Lower leg skin (tissue), 4 donors: ENCODE measurements around the gene TMA7. TPM values are rescaled to one million over a fixed set of nuclear protein-coding genes. Genes with fewer than 3 reads are reported as not detected.

ENCODE experiments used
- DNase-seq, 2 donors: peaks; one replicate each; pipeline ENCODE4 v3.0.0-alpha.2; 2019; ENCODE audit warnings: low spot score in 2 of 2
- H3K4me3 ChIP-seq: fragments of 200-600 bp; sonication (generic); 2 replicates; pipeline ENCODE4 v1.5.1; 2017; ENCODE audit warnings: mild to moderate bottlenecking, low read depth; ENCODE audit not compliant: poor library complexity, severe bottlenecking
- POLR2A ChIP-seq, 2 donors: fragments of 450-650 bp; IDR thresholded peaks; one replicate each; pipeline ENCODE4 v1.6.1; 2016 to 2017; ENCODE audit warnings: antibody characterized with exemption in 2 of 2, mild to moderate bottlenecking in 1 of 2, moderate library complexity in 1 of 2
- WGBS, 2 donors: methylation state at CpG; one replicate each; pipeline ENCODE4 v1.1.5; 2018; 5-methylcytosine and 5-hydroxymethylcytosine counted together
- intact Hi-C: fragments of 100-400 bp; cut with DNase I; formaldehyde crosslinking; loops from one replicate; pipeline ENCODE4 v1.15.0; 2023; ENCODE audit warnings: low total_unique reads
- total RNA-seq, 4 donors: library from RNA; depleted of rRNA; stranded (reverse); fragments of >200 nt; gene quantifications; one replicate each; pipeline ENCODE4 v1.1.0, GENCODE V29; 2016
- TF ChIP-seq, protein P1 (sequence below), 3 donors: fragments of 450-650 bp; IDR thresholded peaks; one replicate each; pipeline ENCODE4 v1.5.1; 2016; ENCODE audit warnings: antibody characterized with exemption in 3 of 3, mild to moderate bottlenecking in 3 of 3, moderate library complexity in 2 of 3

Gene TMA7
- total RNA-seq, 4 donors from 2014 or later = 173 to 271 (median 250) TPM

DNA sequence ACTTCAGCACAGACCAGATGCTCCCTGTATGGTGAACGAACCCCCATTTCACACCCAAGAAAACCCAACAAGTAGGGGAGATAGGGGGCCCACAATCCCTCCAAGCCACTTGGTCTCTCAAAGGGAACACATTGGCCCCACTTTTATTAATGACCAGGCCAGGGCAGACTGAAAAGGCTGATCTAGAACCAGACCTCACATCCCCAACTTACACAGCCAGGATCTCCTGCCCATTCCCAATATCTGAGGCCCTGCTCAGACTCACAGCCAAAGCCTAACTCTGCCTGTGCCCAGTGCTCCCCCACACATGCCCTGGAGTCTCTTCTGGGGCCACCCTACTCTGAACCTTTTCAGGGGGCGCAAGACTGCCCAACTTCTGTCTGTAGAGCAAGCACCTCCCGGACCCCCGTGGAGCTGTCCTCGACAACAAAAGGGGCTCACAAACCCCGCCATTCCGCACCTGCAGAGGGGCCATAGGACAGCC, 11.9 kb upstream of the TMA7 start:
- no peak for DNase-seq
- TF ChIP-seq, protein P1, sequence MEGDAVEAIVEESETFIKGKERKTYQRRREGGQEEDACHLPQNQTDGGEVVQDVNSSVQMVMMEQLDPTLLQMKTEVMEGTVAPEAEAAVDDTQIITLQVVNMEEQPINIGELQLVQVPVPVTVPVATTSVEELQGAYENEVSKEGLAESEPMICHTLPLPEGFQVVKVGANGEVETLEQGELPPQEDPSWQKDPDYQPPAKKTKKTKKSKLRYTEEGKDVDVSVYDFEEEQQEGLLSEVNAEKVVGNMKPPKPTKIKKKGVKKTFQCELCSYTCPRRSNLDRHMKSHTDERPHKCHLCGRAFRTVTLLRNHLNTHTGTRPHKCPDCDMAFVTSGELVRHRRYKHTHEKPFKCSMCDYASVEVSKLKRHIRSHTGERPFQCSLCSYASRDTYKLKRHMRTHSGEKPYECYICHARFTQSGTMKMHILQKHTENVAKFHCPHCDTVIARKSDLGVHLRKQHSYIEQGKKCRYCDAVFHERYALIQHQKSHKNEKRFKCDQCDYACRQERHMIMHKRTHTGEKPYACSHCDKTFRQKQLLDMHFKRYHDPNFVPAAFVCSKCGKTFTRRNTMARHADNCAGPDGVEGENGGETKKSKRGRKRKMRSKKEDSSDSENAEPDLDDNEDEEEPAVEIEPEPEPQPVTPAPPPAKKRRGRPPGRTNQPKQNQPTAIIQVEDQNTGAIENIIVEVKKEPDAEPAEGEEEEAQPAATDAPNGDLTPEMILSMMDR (IDR thresholded peaks at IDR 0.05) = no peak
- TF ChIP-seq POLR2A (IDR thresholded peaks at IDR 0.05) = no peak
- intact Hi-C loops = no loop called here
- no peak overlapping the region for H3K4me3 ChIP-seq
- 43 to 46% methylated on average over 5 to 7 of the region's 7 CpGs for WGBS, 2 donors

DNA sequence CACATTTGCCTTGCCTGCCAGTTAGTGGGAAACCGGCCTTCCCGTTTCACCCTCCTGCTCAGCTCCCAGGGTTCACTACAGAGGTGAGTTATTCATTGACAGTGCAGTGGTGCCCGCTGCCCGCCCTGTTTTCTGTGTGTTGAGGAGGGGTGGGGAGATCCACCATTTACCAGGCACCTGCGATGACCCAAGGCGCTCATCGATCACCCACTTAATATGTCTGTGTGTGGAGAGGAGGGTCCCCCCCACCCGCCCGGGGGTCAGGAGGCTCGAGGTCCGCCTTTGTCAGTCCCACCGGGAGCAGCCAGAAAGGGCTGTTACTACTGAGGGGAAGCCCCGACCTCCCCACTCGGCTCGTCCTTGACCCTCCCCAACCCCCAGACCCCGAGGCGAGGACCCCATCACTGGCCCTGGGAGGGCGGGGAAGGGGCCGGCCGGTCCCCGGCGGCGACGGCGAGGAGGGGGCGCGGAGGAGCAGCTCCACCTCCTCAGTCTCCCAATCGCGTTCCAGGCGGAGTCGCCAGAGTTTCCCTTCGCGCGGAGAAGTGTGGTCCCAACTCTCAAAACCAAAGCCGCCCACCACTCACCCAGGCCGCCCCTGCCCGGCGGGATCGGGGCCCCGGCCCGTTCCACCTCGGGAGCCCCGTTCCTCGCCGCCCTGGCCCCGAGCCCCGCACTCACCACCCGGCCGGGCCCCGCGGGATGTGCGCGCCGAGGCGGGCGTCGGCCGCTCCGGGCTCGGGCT, 11.3 kb upstream of the TMA7 start:
- DNase-seq = peak; percentile 51 to 93
- peak overlapping the region; percentile 71 for H3K4me3 ChIP-seq
- intact Hi-C loops = no loop called here
- 1 to 2% methylated on average over 16 to 25 of the region's 60 CpGs for WGBS, 2 donors
- TF ChIP-seq, protein P1 (IDR thresholded peaks at IDR 0.05) = no peak
- no peak for TF ChIP-seq POLR2A (IDR thresholded peaks at IDR 0.05)

DNA sequence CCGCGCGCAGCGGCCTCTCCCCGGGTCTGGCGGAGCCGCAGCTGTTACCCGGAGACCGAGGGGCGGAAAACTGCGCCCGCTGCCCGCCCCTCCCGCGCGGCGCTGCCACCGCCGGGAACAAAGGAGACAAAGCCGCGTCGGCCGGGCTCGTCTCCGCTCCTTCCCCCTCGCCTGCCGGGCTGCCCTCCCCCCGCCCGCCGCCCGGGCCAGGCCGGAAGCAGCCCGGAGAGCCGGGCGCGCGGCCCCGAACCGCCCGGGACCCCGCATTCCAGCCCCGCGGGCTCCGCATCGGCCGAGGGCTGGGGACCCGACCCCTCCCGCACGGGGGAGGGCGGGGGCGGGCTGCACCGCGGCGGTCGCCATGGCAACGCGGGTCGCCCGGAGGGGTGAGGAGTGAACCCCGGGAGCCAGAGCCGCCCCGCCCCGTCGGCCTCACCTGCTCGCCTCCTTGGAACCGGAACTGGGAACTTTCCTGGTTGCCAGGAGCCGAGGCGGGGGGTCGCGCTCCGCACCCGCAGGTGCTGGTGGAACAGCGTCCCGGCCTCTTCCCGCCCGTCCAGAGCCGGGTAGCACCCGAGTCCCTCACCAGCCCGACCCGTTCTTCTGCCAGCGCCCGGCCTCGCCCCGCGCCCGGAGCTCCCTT, 10.6 kb upstream of the TMA7 start:
- DNase-seq = peak; percentile 41 to 92
- WGBS, 2 donors = 0 to 1% methylated on average over 28 to 36 of the region's 86 CpGs

DNA sequence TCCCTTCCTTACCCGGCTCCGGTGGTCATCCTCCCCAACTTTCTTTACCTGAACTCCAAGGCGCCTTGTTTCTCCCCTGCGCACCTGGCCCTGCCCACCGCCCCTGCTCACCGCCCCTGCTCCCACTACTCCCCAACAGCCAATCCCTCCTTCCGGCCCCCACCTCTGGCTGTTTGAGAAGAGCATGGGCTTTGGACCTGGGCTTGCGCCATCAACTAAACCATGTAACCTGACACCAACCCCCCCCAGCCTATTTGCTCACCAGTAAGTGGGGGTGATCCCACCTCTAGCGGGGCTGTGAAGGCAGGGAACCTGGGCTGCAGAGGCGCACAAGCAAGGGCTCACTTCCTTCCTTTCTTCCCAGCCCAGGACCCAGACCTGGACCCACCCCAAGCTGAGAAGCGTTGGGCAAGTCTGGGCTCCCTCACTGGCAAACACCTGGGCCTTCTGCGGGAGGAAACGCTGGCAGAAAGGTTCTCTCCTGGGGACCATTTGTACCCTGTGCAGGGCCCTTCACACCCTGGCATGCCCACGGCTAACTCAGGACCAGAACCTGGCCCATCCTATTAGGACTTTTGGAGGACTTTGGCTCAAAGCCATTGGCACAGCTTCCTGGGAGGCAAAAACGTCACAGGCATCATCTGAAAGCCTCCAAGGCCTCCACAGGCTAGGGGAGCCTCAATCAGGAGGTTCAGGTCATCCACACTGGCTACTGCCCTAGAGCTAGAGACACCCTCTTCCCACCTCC, 9.9 kb upstream of the TMA7 start, which contains the start of gene PLXNB1:
Gene PLXNB1 (minus strand): TSS at position 127 of the 748 bp plus-strand sequence. CDS start 5,475 bp downstream, outside the sequence.
- DNase-seq = peak; percentile 84 to 95
- WGBS, 2 donors = 10 to 17% methylated on average over 15 of the region's 15 CpGs
- TF ChIP-seq POLR2A (IDR thresholded peaks at IDR 0.05) = no peak
- TF ChIP-seq, protein P1 (IDR thresholded peaks at IDR 0.05) = peak in 1 of 3 donors; percentile 70
- intact Hi-C loops = no loop called here
- peak within 1 kb of the TSS; percentile 71 for H3K4me3 ChIP-seq

More for the DNA sequence above, 10.6 kb upstream of the TMA7 start:
- TF ChIP-seq POLR2A (IDR thresholded peaks at IDR 0.05) = no peak
- TF ChIP-seq, protein P1 (IDR thresholded peaks at IDR 0.05) = no peak
- peak overlapping the region; percentile 71 for H3K4me3 ChIP-seq
- intact Hi-C loops = no loop called here

DNA sequence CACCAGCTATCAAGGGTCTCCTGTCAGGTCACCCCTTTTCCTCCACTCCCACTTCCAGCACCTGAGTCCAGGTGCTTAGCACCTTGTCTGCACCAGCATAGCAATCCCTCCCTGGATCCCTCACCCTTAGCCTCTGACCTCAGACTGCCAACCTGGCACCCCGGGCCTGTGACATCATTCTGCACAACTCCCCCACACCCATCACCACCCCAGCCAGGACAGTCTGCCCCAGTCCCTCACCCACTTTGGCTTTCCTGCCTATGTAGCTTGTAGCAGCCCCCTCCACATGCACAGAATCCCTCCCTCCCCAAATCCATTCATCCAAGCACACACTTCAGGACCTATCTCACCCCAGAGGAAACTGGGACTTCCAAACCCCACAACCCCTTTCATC, 9.4 kb upstream of the TMA7 start:
- no peak for TF ChIP-seq POLR2A (IDR thresholded peaks at IDR 0.05)
- TF ChIP-seq, protein P1 (IDR thresholded peaks at IDR 0.05) = no peak
- no peak for DNase-seq
- intact Hi-C loops = no loop called here
- 42 to 56% methylated on average over 1 of the region's 1 CpG for WGBS, 2 donors
- H3K4me3 ChIP-seq = no peak overlapping the region
